GM13976 (cell line): Measurements from ENCODE around the gene PRSS38.
"Not testable (repeated sequence)": the region's sequence is repeated elsewhere in the genome, so short reads cannot be mapped to it uniquely, and the experiment has no call there.

Experiments
- DNase-seq: peaks from one replicate; pipeline ENCODE4 v3.0.0; 2012; ENCODE audit warnings: low spot score
- CTCF ChIP-seq: IDR thresholded peaks from 2 replicates; pipeline ENCODE4 v1.5.1; 2012; ENCODE audit warnings: borderline replicate concordance, mild to moderate bottlenecking; ENCODE audit not compliant: insufficient read depth; ENCODE audit errors: extremely low read depth, missing control alignments, control extremely low read depth
- in situ Hi-C: fragments of 300-500 bp; cut with MboI; formaldehyde crosslinking; loops from one replicate; pipeline ENCODE4 v1.12.0; 2022; ENCODE audit warnings: low sequenced_read_pairs, mixed read lengths, inconsistent platforms; ENCODE audit not compliant: unreplicated experiment

PRSS38 gene

GRCh38 chr1:227856147-227856858 is 40.8 kb downstream of the PRSS38 start:
- in situ Hi-C loops, result no loop called here
- no peak for DNase-seq
- TF ChIP-seq CTCF, result no peak

GRCh38 chr1:227864882-227865281 is 49.4 kb downstream of the PRSS38 start:
- in situ Hi-C loops, result no loop called here
- DNase-seq, result no peak
- TF ChIP-seq CTCF, result no peak

GRCh38 chr1:227869279-227869842 is 53.9 kb downstream of the PRSS38 start:
- in situ Hi-C loops, result no loop called here
- no peak for DNase-seq
- TF ChIP-seq CTCF, result no peak

GRCh38 chr1:227869851-227870305 is 54.4 kb downstream of the PRSS38 start:
- in situ Hi-C loops, result no loop called here
- no peak for TF ChIP-seq CTCF
- DNase-seq, result no peak

GRCh38 chr1:227870366-227870765 is 54.9 kb downstream of the PRSS38 start:
- no peak for DNase-seq
- in situ Hi-C loops, result no loop called here
- no peak for TF ChIP-seq CTCF

- DNase-seq, in situ Hi-C loops: not testable (repeated sequence)
These were observed 56.4 kb downstream of the PRSS38 start for GRCh38 chr1:227871892-227872291.

GRCh38 chr1:227877810-227878209 is 62.3 kb downstream of the PRSS38 start:
- in situ Hi-C loops, DNase-seq: not testable (repeated sequence)

GRCh38 chr1:227880342-227880924 is 65.0 kb downstream of the PRSS38 start:
- no peak for DNase-seq
- in situ Hi-C loops, result no loop called here
- TF ChIP-seq CTCF, result no peak
